Skin epidermis (tissue), 12 donors: ENCODE data around the gene BEND4.

Experiments used
- H3K27ac ChIP-seq, 21 experiments: fragments of 200-600 bp; sonication (generic) in 11 of 21; one replicate each; pipeline ENCODE4 v1.5.0; 2020; ENCODE audit warnings: mild to moderate bottlenecking in 3 of 21, inconsistent platforms in 2 of 21, moderate library complexity in 2 of 21
- H3K4me3 ChIP-seq, 7 experiments: fragments of 200-600 bp; sonication (generic) in 2 of 7; one replicate each; pipeline ENCODE4 v1.5.0; 2020; ENCODE audit warnings: inconsistent platforms in 2 of 7, mild to moderate bottlenecking in 2 of 7, moderate library complexity in 1 of 7

Gene BEND4

DNA sequence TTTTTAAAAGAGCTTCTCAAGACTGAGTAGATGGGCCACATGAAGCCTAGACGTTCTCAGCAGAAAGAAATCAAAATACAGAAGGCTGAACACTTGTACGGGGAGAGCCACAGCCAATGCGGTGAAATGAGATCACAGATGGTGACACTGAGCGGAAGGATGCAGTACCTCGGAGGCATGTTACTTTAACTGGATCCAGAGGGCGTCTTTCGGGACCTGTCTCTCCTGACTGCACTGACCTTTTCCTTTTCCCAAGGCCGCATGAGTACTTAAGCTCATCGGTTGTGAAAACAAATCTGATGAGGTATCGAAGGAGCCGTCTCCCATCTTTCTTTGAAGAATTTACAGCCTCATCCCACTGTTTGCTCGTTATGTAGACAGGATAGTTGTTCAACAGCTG lies 32.6 kb downstream of the BEND4 start:
- Histone ChIP-seq H3K4me3 (no peak overlapping the region), H3K27ac (no peak overlapping the region)

GRCh38 chr4:42112846-42113245 lies 39.6 kb downstream of the BEND4 start:
- Histone ChIP-seq H3K27ac (no peak overlapping the region), H3K4me3 (no peak overlapping the region)

GRCh38 chr4:42104521-42104920 lies 47.9 kb downstream of the BEND4 start:
- no peak overlapping the region for H3K27ac ChIP-seq
- H3K4me3 ChIP-seq, result no peak overlapping the region

DNA sequence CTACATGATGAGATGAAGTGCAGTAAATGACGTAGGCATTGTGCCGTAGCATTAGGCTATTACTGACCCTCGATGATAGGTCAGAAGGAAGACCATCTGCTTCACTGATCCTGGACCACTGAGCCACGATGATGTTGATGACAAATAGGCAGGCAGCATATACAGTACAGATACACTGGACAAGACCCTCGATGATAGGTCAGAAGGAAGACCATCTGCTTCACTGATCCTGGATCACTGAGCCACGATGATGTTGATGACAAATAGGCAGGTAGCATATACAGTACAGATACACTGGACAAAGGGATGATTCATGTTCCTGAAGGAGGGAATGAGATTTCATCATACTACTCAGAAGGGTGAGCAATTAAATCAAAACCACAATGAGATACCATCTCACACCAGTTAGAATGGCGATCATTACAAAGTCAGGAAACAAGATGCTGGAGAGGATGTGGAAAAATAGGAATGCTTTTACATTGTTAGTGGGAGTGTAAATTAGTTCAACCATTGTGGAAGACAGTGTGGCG lies 50.9 kb downstream of the BEND4 start:
- no peak overlapping the region for H3K27ac ChIP-seq
- no peak overlapping the region for H3K4me3 ChIP-seq

- no peak overlapping the region for H3K4me3 ChIP-seq
- no peak overlapping the region for H3K27ac ChIP-seq
These were observed 64.1 kb downstream of the BEND4 start for GRCh38 chr4:42088386-42088785.

DNA sequence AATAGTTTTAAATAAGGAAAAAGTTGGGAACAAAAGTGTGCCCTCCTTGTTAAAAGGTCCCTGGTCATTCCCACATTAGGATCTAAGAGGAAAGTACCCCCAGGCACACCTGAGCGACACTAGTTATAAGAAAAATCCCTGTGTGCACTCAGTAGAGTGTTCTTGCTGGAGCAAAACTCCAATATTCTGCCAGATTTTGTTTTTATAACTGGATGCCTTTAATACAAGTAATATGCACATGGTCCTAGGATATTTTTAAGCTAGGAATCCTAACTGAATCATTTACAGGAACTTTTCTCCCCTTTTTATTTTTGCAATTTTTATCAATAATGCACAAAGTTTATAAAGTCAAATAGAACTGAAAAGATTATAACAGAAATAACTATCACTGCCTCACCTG lies 68.6 kb downstream of the BEND4 start:
- H3K27ac ChIP-seq, result no peak overlapping the region
- no peak overlapping the region for H3K4me3 ChIP-seq

GRCh38 chr4:42080306-42080705 lies 72.1 kb downstream of the BEND4 start:
- H3K27ac ChIP-seq, result no peak overlapping the region
- H3K4me3 ChIP-seq, result no peak overlapping the region

GRCh38 chr4:42078184-42078801 lies 74.2 kb downstream of the BEND4 start:
- Histone ChIP-seq H3K27ac (no peak overlapping the region), H3K4me3 (no peak overlapping the region)

DNA sequence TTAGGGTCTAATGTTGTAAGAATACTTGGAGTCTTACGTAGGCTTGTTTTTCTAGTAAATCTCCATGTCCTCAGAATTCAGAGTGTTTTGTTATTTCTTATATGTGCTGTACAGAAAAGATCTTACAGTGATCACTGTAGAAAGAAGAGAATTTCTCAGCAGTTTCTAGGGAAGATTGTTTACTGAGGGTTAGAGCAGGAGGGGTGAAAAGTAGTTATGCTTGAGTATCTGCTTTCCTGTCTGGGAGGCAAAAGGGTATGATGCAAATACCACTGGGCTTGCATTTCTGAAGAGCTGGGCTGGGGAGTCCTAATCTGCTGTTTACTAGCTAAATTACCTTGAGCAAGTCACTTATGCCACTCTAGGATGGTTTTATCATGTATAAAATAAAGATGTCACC lies 78.2 kb downstream of the BEND4 start:
- no peak overlapping the region for H3K4me3 ChIP-seq
- H3K27ac ChIP-seq, result no peak overlapping the region

DNA sequence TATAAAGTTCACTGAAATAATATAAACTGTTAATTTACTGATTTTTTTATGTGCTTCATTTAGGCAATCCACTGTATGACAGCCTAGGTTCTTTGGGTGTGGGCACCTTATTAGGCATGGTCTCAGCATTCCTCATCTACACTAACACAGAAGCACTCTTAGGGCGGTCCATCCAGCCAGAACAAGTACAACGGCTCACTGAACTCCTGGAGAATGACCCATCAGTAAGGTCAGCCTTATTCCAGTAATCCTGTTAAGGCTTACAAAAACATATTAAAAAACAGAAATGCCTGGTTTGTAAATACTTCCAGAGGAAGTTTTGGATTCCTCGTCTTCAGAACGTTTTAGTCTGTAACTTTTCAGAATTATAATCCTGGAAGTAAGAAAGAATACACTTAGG lies 82.0 kb downstream of the BEND4 start:
- Histone ChIP-seq H3K27ac (no peak overlapping the region), H3K4me3 (no peak overlapping the region)

GRCh38 chr4:42067264-42067663 lies 85.2 kb downstream of the BEND4 start:
- Histone ChIP-seq H3K4me3 (no peak overlapping the region), H3K27ac (no peak overlapping the region)

DNA sequence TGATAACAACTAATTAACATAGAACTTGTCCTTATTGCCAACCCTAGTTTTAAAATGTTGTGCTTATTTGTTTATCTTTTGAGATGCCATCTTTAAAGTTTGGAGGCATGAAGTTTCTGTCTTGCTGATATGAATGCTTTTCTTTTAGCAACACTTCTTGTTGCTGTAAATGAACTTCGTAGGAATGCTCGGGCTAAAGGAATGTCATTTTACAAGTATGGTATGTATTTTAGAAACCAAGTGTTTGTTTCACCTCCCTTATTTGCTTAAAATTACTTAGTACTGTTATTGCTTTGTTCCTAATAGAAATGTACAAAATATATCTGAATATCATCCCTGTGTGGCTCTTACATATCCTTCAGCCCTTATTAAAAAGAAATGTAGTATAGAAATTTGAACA lies 86.1 kb downstream of the BEND4 start:
- H3K4me3 ChIP-seq, result no peak overlapping the region
- H3K27ac ChIP-seq, result no peak overlapping the region
